Tibial artery (tissue), 4 donors: Measurements from ENCODE around the gene ASCL4.

Experiments used
- DNase-seq, 2 donors: peaks; one replicate each; pipeline ENCODE4 v3.0.0-alpha.2; 2019
- H3K27ac ChIP-seq, 2 donors: fragments of 200-600 bp; sonication (generic) in 1 of 2; 1 replicate in 1 of 2; 2 replicates in 1 of 2; pipeline ENCODE4 v1.5.1; 2018 to 2019; ENCODE audit warnings: mild to moderate bottlenecking in 1 of 2
- H3K27me3 ChIP-seq, 2 donors: fragments of 200-600 bp; sonication (generic) in 1 of 2; one replicate each; pipeline versions ENCODE4 v1.5.1 to v1.6.0; 2016 to 2019
- H3K36me3 ChIP-seq, 3 donors: fragments of 200-600 bp; sonication (generic) in 2 of 3; one replicate each; pipeline ENCODE4 v1.5.1; 2016 to 2019; ENCODE audit warnings: mild to moderate bottlenecking in 2 of 3
- H3K4me1 ChIP-seq, 4 donors: fragments of 200-600 bp; sonication (generic) in 2 of 4; 1 replicate in 3 of 4; 2 replicates in 1 of 4; pipeline ENCODE4 v1.5.1; 2016 to 2019
- H3K4me3 ChIP-seq, 2 donors: fragments of 200-600 bp; sonication (generic) in 1 of 2; 1 replicate in 1 of 2; 2 replicates in 1 of 2; pipeline ENCODE4 v1.5.1; 2018 to 2019; ENCODE audit warnings: mild to moderate bottlenecking in 2 of 2
- H3K9me3 ChIP-seq, 3 donors: fragments of 200-600 bp; sonication (generic) in 1 of 3; one replicate each; pipeline ENCODE4 v1.5.1; 2016 to 2019
- CTCF ChIP-seq, 2 experiments: fragments of 200-600 bp in 1 of 2; fragments of 450-650 bp in 1 of 2; IDR thresholded peaks; one replicate each; pipeline ENCODE4 v1.5.1; 2017 to 2019; ENCODE audit warnings: antibody characterized with exemption in 2 of 2, mild to moderate bottlenecking in 1 of 2, moderate library complexity in 1 of 2
- intact Hi-C: fragments of 100-400 bp; cut with DNase I; formaldehyde crosslinking; loops from one replicate; pipeline ENCODE4 v1.15.0; 2023; ENCODE audit warnings: low total_unique reads

The ASCL4 gene

GRCh38 chr12:107788281-107788680, 13.8 kb downstream of the ASCL4 start:
- H3K36me3 ChIP-seq = no peaks in the 10 kb centered on the region
- no peak overlapping the region for H3K27ac ChIP-seq
- no peaks in the 10 kb centered on the region for H3K4me1 ChIP-seq
- no peak overlapping the region for H3K4me3 ChIP-seq
- no peak for TF ChIP-seq CTCF (IDR thresholded peaks at IDR 0.05)
- intact Hi-C loops = no loop called here
- no peak for DNase-seq
- peaks cover 0 to 7% of the 10 kb centered on the region in 2 donors for H3K27me3 ChIP-seq
- H3K9me3 ChIP-seq = no peaks in the 10 kb centered on the region

GRCh38 chr12:107788690-107789458, 14.4 kb downstream of the ASCL4 start:
- H3K4me3 ChIP-seq = no peak overlapping the region
- intact Hi-C loops = no loop called here
- no peaks in the 10 kb centered on the region for H3K36me3 ChIP-seq
- no peak for TF ChIP-seq CTCF (IDR thresholded peaks at IDR 0.05)
- H3K9me3 ChIP-seq = no peaks in the 10 kb centered on the region
- H3K4me1 ChIP-seq = no peaks in the 10 kb centered on the region
- no peak overlapping the region for H3K27ac ChIP-seq
- no peak for DNase-seq
- H3K27me3 ChIP-seq = peaks cover 0 to 9% of the 10 kb centered on the region in 2 donors

GRCh38 chr12:107791465-107792089, 17.1 kb downstream of the ASCL4 start:
- Histone ChIP-seq H3K36me3 (no peaks in the 10 kb centered on the region), H3K27ac (no peak overlapping the region), H3K9me3 (no peaks in the 10 kb centered on the region), H3K27me3 (peaks cover 0 to 12% of the 10 kb centered on the region in 2 donors), H3K4me1 (no peaks in the 10 kb centered on the region), H3K4me3 (no peak overlapping the region)
- no peak for DNase-seq
- no peak for TF ChIP-seq CTCF (IDR thresholded peaks at IDR 0.05)
- intact Hi-C loops = no loop called here

GRCh38 chr12:107794451-107794850, 19.9 kb downstream of the ASCL4 start:
- no peak for DNase-seq
- H3K27me3 ChIP-seq = peaks cover 0 to 7% of the 10 kb centered on the region in 2 donors
- no peak overlapping the region for H3K27ac ChIP-seq
- no peaks in the 10 kb centered on the region for H3K9me3 ChIP-seq
- no peaks in the 10 kb centered on the region for H3K36me3 ChIP-seq
- TF ChIP-seq CTCF (IDR thresholded peaks at IDR 0.05) = no peak
- no peaks in the 10 kb centered on the region for H3K4me1 ChIP-seq
- intact Hi-C loops = no loop called here
- no peak overlapping the region for H3K4me3 ChIP-seq

- H3K4me1 ChIP-seq = no peaks in the 10 kb centered on the region
- no peaks in the 10 kb centered on the region for H3K36me3 ChIP-seq
- intact Hi-C loops = no loop called here
- no peak overlapping the region for H3K4me3 ChIP-seq
- TF ChIP-seq CTCF (IDR thresholded peaks at IDR 0.05) = no peak
- DNase-seq = no peak
- no peaks in the 10 kb centered on the region for H3K9me3 ChIP-seq
- no peak overlapping the region for H3K27ac ChIP-seq
- H3K27me3 ChIP-seq = peaks cover 0 to 5% of the 10 kb centered on the region in 2 donors
These were observed 24.1 kb downstream of the ASCL4 start for GRCh38 chr12:107798580-107798979.
